Measurements from ENCODE around the gene HOXD1.

Gene HOXD1

DNA sequence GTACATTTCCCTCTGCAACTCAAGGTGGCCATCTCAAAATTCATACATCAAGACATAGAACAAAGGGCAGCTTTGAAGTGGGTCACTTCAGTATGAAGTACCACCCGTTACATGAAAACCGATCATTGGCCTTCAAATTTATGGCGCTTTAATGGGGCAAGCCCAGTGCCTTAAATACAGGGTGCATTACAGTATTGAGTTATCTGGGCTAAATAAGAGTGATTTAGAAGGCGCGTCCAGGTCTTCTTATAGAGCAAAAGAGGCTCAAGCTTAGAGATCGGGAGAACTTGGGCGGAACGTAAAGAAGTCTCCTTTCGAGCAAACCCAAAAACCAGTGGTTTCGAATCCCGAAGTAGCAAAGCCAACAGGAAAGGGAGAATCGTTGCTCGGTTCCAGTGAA is 24.3 kb upstream of the HOXD1 start:
- Mint-ChIP-seq H3K4me3 (peak overlapping the region; percentile 83 to 84 (median 84)), H3K27ac (peak overlapping the region; percentile 95 to 99 (median 99)), H3K9me3 (no peaks in the 10 kb centered on the region), H3K27me3 (ENCODE audit: low read depth) (peaks cover 19% of the 10 kb centered on the region), H3K4me1 (peaks cover 71% of the 10 kb centered on the region), H3K36me3 (ENCODE audit: low read depth) (peaks cover 27% of the 10 kb centered on the region)
- TF ChIP-seq, protein P1, sequence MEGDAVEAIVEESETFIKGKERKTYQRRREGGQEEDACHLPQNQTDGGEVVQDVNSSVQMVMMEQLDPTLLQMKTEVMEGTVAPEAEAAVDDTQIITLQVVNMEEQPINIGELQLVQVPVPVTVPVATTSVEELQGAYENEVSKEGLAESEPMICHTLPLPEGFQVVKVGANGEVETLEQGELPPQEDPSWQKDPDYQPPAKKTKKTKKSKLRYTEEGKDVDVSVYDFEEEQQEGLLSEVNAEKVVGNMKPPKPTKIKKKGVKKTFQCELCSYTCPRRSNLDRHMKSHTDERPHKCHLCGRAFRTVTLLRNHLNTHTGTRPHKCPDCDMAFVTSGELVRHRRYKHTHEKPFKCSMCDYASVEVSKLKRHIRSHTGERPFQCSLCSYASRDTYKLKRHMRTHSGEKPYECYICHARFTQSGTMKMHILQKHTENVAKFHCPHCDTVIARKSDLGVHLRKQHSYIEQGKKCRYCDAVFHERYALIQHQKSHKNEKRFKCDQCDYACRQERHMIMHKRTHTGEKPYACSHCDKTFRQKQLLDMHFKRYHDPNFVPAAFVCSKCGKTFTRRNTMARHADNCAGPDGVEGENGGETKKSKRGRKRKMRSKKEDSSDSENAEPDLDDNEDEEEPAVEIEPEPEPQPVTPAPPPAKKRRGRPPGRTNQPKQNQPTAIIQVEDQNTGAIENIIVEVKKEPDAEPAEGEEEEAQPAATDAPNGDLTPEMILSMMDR (IDR thresholded peaks at IDR 0.05; ENCODE audit: unreplicated experiment in 3 of 3) = no peak

DNA sequence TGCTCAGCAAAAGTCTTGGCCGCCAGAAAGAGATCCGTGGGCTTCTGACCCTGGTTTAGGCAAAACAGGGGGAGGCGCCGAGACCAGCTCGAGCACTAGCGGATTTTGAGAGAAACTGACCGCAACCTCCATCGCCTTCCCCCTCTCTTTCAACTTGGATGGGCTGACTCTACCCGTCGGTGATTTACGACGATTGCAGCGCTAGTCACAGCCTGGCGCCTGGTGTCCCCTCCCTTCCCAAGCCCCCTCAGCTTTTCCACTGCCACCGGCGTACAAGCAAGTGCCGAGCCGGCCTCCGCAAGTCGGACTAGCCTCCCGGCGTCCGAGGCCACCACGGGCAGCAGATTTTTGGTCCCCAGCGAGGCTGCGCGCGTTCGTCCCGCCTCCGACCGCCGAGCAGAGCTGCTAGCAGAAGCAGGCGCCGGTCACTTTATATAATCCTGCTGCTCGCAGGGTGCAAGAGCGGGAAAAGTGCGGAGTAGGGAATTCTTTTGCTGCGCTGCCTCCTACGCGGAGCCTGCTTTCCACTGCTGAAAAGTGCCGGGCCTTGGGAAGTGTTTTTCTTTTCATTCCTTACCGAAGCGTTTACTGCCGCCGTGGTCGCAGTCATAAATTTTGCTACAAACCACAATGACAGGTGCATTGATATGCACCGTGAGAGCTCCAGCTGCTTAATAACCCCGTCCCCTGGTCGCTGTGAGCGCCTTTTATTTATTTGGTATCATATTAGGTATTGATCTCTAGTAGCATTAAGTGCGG is 23.7 kb upstream of the HOXD1 start:
- Mint-ChIP-seq H3K27me3 (ENCODE audit: low read depth) (peaks cover 19% of the 10 kb centered on the region), H3K9me3 (no peaks in the 10 kb centered on the region)

DNA sequence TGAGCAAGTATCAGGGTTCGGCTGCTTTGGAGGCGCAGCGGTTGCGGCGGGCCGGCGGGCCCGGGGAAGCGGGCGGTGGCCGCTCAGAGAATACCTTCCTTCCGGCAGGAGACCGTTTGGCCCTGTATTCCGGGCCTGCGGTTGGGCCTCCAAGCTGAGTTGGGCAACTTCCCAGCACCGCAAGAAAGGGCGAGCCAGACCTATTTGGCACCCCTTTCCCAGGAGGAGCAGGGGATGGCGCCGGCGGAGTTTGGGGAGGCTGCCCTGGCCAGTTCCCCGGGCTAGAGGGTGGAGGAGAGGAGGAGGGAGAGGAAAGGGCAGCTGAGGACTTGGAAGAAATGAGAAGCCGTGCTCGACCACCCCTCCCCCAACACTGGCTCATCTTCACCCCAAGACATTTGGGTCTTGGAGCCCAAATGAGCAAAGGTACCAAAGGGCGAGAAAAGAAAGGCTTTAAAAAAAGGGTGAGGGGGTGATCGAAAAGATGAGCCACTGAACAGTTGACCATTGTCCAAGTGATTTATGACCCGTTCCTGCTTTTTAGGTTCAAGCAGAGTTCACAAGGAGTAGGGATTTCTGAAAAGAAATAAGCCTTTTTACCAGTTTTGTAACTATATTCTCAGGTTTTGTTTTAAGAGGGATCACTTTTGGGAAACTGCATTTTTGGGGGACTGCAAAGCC is 23.0 kb upstream of the HOXD1 start:
- TF ChIP-seq, protein P1 (IDR thresholded peaks at IDR 0.05; ENCODE audit: unreplicated experiment in 3 of 3) = no peak
- H3K36me3 Mint-ChIP-seq (ENCODE audit: low read depth) = peaks cover 36% of the 10 kb centered on the region
- peaks cover 80% of the 10 kb centered on the region for H3K4me1 Mint-ChIP-seq
- H3K9me3 Mint-ChIP-seq = no peaks in the 10 kb centered on the region
- peak overlapping the region; percentile 83 to 84 (median 84) for H3K4me3 Mint-ChIP-seq
- peaks cover 21% of the 10 kb centered on the region for H3K27me3 Mint-ChIP-seq (ENCODE audit: low read depth)
- peak overlapping the region; percentile 95 to 99 (median 99) for H3K27ac Mint-ChIP-seq

More for the DNA sequence above, 23.7 kb upstream of the HOXD1 start:
- peak overlapping the region; percentile 95 to 99 (median 99) for H3K27ac Mint-ChIP-seq
- peak overlapping the region; percentile 83 to 84 (median 84) for H3K4me3 Mint-ChIP-seq
- H3K36me3 Mint-ChIP-seq (ENCODE audit: low read depth) = peaks cover 32% of the 10 kb centered on the region
- H3K4me1 Mint-ChIP-seq = peaks cover 76% of the 10 kb centered on the region
- TF ChIP-seq, protein P1 (IDR thresholded peaks at IDR 0.05; ENCODE audit: unreplicated experiment in 3 of 3) = no peak

- peaks cover 83% of the 10 kb centered on the region for H3K4me1 Mint-ChIP-seq
- H3K27ac Mint-ChIP-seq = peak overlapping the region; percentile 95 to 99 (median 99)
- TF ChIP-seq, protein P1 (IDR thresholded peaks at IDR 0.05; ENCODE audit: unreplicated experiment in 3 of 3) = no peak
- no peaks in the 10 kb centered on the region for H3K9me3 Mint-ChIP-seq
- peak overlapping the region; percentile 83 to 84 (median 84) for H3K4me3 Mint-ChIP-seq
- peaks cover 17% of the 10 kb centered on the region for H3K27me3 Mint-ChIP-seq (ENCODE audit: low read depth)
- peaks cover 37% of the 10 kb centered on the region for H3K36me3 Mint-ChIP-seq (ENCODE audit: low read depth)
Observed at GRCh38 chr2:176166272-176166671, 22.2 kb upstream of the HOXD1 start.

GRCh38 chr2:176167398-176167797 is 21.1 kb upstream of the HOXD1 start:
- Mint-ChIP-seq H3K27me3 (ENCODE audit: low read depth) (peaks cover 13% of the 10 kb centered on the region), H3K4me1 (peaks cover 74% of the 10 kb centered on the region), H3K27ac (peak overlapping the region; percentile 95 to 99 (median 99)), H3K9me3 (no peaks in the 10 kb centered on the region), H3K4me3 (peak overlapping the region in 1 of 3 experiments; percentile 2), H3K36me3 (ENCODE audit: low read depth) (peaks cover 39% of the 10 kb centered on the region)
- TF ChIP-seq, protein P1 (IDR thresholded peaks at IDR 0.05; ENCODE audit: unreplicated experiment in 3 of 3) = no peak
